Pulmonary artery endothelial cell (primary cell): ENCODE data around the gene AMBRA1. TPM values are rescaled to one million over a fixed set of nuclear protein-coding genes. Genes with fewer than 3 reads are reported as not detected.
"Not testable (repeated sequence)": the region's sequence is repeated elsewhere in the genome, so short reads cannot be mapped to it uniquely, and the experiment has no call there.

Experiments used
- DNase-seq: peaks from one replicate; pipeline ENCODE4 v3.0.0-alpha.2; 2011; ENCODE audit warnings: low read depth, low spot score
- total RNA-seq: library from RNA; depleted of rRNA; stranded (reverse); fragments of >200 nt; gene quantifications from 2 replicates; pipeline ENCODE4 v1.2.3, GENCODE V29; 2014

Gene AMBRA1
- total RNA-seq, 1 donor from 2014 or later: 16.7 TPM

- no peak for DNase-seq
These were observed 221.7 kb downstream of the AMBRA1 start for GRCh38 chr11:46372086-46372485.

- not testable (repeated sequence) for DNase-seq
These were observed 222.6 kb downstream of the AMBRA1 start for GRCh38 chr11:46371262-46371661.

GRCh38 chr11:46370253-46370652, 223.6 kb downstream of the AMBRA1 start:
- DNase-seq: no peak

GRCh38 chr11:46369458-46370152, 224.2 kb downstream of the AMBRA1 start:
- peak; percentile 36 for DNase-seq

- no peak for DNase-seq
These were observed 225.9 kb downstream of the AMBRA1 start for GRCh38 chr11:46367916-46368267.

- no peak for DNase-seq
These were observed 226.4 kb downstream of the AMBRA1 start for GRCh38 chr11:46367244-46367915.

- DNase-seq: no peak
These were observed 227.1 kb downstream of the AMBRA1 start for GRCh38 chr11:46366661-46367161.

- no peak for DNase-seq
These were observed 227.6 kb downstream of the AMBRA1 start for GRCh38 chr11:46366260-46366659.

- no peak for DNase-seq
These were observed 229.0 kb downstream of the AMBRA1 start for GRCh38 chr11:46364791-46365190.

- no peak for DNase-seq
These were observed 229.8 kb downstream of the AMBRA1 start for GRCh38 chr11:46364056-46364455.

GRCh38 chr11:46363455-46364005, 230.3 kb downstream of the AMBRA1 start:
- peak; percentile 30 for DNase-seq

GRCh38 chr11:46363031-46363407, 230.8 kb downstream of the AMBRA1 start:
- peak; percentile 68 for DNase-seq

GRCh38 chr11:46362156-46363030, 231.4 kb downstream of the AMBRA1 start:
- DNase-seq: no peak

GRCh38 chr11:46361283-46362155, 232.3 kb downstream of the AMBRA1 start:
- DNase-seq: no peak

GRCh38 chr11:46360878-46361277, 232.9 kb downstream of the AMBRA1 start:
- no peak for DNase-seq

GRCh38 chr11:46359953-46360352, 233.9 kb downstream of the AMBRA1 start:
- no peak for DNase-seq

- DNase-seq: no peak
These were observed 236.3 kb downstream of the AMBRA1 start for GRCh38 chr11:46357483-46357936.

- DNase-seq: no peak
These were observed 236.8 kb downstream of the AMBRA1 start for GRCh38 chr11:46356924-46357482.

- no peak for DNase-seq
These were observed 240.1 kb downstream of the AMBRA1 start for GRCh38 chr11:46353698-46354097.
